ENCODE results near the gene TRIB2. TPM values are rescaled to one million over a fixed set of nuclear protein-coding genes. Genes with fewer than 3 reads are reported as not detected.
A peak's percentile ranks its signal among the peaks of the same experiment; 100 is the strongest.

TRIB2 gene
- total RNA-seq, 1 donor from 2014 or later, result 4.0 TPM

- Mint-ChIP-seq H3K27ac (no peak overlapping the region), H3K4me3 (peak overlapping the region; percentile 90), H3K9me3 (no peaks in the 10 kb centered on the region), H3K4me1 (peaks cover 66% of the 10 kb centered on the region), H3K27me3 (peaks cover 5% of the 10 kb centered on the region), H3K36me3 (ENCODE audit: low read depth) (peaks cover 25% of the 10 kb centered on the region)
- intact Hi-C loops (cut with micrococcal nuclease), result loop anchor here (1.0 to 10.0 kb wide), 6 partner anchors 9 to 1025 kb away; no protein-coding TSS in a partner anchor
- no peak for DNase-seq
Measured at GRCh38 chr2:12719400-12720277, 2.9 kb downstream of the TRIB2 start.

GRCh38 chr2:12720278-12720620 is 3.5 kb downstream of the TRIB2 start:
- H3K27me3 Mint-ChIP-seq, result peaks cover 5% of the 10 kb centered on the region
- no peak for DNase-seq
- H3K4me3 Mint-ChIP-seq, result peak overlapping the region; percentile 90
- H3K36me3 Mint-ChIP-seq (ENCODE audit: low read depth), result peaks cover 31% of the 10 kb centered on the region
- intact Hi-C loops (cut with micrococcal nuclease), result loop anchor here (1.0 kb wide), 1 partner anchor 8 kb away; no protein-coding TSS in a partner anchor
- H3K4me1 Mint-ChIP-seq, result peaks cover 66% of the 10 kb centered on the region
- H3K9me3 Mint-ChIP-seq, result no peaks in the 10 kb centered on the region
- H3K27ac Mint-ChIP-seq, result no peak overlapping the region

- peaks cover 5% of the 10 kb centered on the region for H3K27me3 Mint-ChIP-seq
- H3K4me3 Mint-ChIP-seq, result peak overlapping the region; percentile 90
- H3K9me3 Mint-ChIP-seq, result no peaks in the 10 kb centered on the region
- peaks cover 66% of the 10 kb centered on the region for H3K4me1 Mint-ChIP-seq
- no peak overlapping the region for H3K27ac Mint-ChIP-seq
- H3K36me3 Mint-ChIP-seq (ENCODE audit: low read depth), result peaks cover 38% of the 10 kb centered on the region
- no peak for DNase-seq
- intact Hi-C loops (cut with micrococcal nuclease), result loop anchor here (1.0 kb wide), 1 partner anchor 7 kb away; no protein-coding TSS in a partner anchor
Measured at GRCh38 chr2:12720754-12721378, 4.1 kb downstream of the TRIB2 start.

DNA sequence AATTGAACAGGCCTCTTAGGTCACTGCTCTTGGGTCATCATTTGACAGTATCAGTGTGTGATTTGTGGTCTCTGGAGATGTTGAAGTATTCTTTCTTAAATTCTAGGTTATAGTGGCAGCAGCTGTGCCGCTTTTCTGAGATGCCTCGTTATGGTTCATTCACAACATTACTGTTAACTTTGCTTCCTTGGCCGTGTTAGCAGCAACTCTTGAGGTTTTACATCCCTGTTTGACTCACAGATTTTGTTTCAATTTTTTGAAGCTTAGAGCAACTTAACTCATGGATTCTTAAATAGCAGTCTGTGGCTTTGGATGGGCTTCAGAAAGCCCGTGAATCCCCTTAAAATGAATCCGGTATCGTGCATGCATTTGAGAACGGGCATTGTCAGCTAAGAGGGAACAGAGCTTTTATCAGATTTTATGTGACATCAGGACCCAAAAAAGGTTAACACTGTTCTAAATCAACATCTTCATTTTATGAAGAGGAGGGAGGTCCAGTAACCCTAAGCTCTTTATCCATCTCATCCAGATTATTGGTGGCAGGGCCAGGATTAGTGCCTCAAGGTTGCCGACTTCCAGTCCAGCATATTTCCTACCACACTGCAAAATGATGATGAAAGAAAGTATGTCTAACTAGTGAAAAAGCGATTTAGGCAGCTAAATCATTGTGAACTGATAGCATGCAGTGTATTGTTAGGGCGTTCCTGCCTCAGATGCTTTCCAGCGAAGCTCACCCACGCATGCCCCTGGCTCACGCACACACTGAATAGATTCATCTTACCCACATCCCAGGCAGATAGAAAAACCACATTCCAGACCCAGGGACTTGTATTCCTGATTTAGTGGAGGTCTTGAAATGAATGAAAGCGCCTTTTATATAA is 5.1 kb downstream of the TRIB2 start:
- H3K36me3 Mint-ChIP-seq (ENCODE audit: low read depth), result peaks cover 46% of the 10 kb centered on the region
- no peak for DNase-seq

GRCh38 chr2:12722447-12723316 is 5.9 kb downstream of the TRIB2 start:
- H3K9me3 Mint-ChIP-seq, result no peaks in the 10 kb centered on the region
- intact Hi-C loops (cut with micrococcal nuclease), result no loop called here
- H3K36me3 Mint-ChIP-seq (ENCODE audit: low read depth), result peaks cover 53% of the 10 kb centered on the region
- no peak for DNase-seq
- H3K4me3 Mint-ChIP-seq, result no peak overlapping the region
- H3K27me3 Mint-ChIP-seq, result peaks cover 5% of the 10 kb centered on the region
- H3K27ac Mint-ChIP-seq, result no peak overlapping the region
- peaks cover 80% of the 10 kb centered on the region for H3K4me1 Mint-ChIP-seq

More for the DNA sequence above, 5.1 kb downstream of the TRIB2 start:
- intact Hi-C loops (cut with micrococcal nuclease), result no loop called here
- Mint-ChIP-seq H3K4me3 (peak overlapping the region; percentile 90), H3K27ac (no peak overlapping the region), H3K27me3 (peaks cover 5% of the 10 kb centered on the region), H3K4me1 (peaks cover 71% of the 10 kb centered on the region), H3K9me3 (no peaks in the 10 kb centered on the region)

- no peak for DNase-seq
- intact Hi-C loops (cut with micrococcal nuclease), result no loop called here
- Mint-ChIP-seq H3K4me3 (no peak overlapping the region), H3K9me3 (no peaks in the 10 kb centered on the region), H3K4me1 (peaks cover 86% of the 10 kb centered on the region), H3K36me3 (ENCODE audit: low read depth) (peaks cover 61% of the 10 kb centered on the region), H3K27ac (no peak overlapping the region), H3K27me3 (peaks cover 2% of the 10 kb centered on the region)
Measured at GRCh38 chr2:12723736-12724463, 7.2 kb downstream of the TRIB2 start.

DNA sequence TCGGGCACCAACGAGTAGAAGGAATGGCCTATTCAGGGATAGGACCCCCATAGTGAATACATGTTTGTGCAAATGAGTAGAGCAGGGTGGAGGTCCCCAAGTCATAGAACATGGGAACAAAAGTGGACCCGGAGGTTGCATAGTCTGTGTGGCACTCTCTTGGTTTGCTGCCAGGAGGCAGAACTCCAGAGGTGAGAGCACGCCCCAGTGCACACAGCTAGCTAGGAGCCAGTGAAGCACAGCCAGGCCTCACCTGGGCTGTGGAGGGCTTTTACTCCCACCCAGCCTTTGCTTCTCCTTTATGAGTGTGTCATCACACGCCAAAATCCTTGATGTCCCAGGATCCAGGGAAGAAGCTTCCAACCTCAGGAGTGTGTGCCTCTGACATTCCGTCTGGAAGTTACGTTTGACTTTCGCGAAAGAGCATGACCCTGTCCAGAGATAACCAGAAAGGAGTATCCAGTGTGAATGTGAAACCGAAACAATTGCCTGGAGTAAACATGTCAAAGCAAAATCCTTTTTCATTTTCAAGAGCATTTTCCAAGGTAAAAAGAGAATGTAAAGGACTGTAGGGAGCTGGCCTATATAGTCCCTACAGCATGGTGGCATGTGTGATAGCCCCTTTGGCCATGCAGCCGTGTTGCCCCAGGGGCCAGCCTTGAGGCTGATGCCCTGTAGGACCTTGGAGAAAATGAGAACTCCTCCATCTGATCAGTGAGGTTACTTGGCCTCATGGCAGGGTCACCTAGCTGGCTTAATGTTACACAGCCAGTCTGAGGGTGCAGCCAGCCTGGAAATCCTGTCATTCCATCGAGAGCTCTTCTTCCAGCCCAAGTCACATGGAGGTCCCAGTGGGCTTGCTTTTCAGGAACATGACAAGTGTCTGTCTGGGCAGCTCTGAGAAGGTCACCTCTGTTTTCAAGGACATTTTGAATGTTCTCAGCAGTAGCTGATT is 8.8 kb downstream of the TRIB2 start:
- DNase-seq, result no peak
- Mint-ChIP-seq H3K36me3 (ENCODE audit: low read depth) (peaks cover 73% of the 10 kb centered on the region), H3K27me3 (no peaks in the 10 kb centered on the region), H3K27ac (no peak overlapping the region), H3K4me3 (peak overlapping the region; percentile 18), H3K9me3 (no peaks in the 10 kb centered on the region), H3K4me1 (peaks cover 77% of the 10 kb centered on the region)
- intact Hi-C loops (cut with micrococcal nuclease), result no loop called here

- no peak for DNase-seq
- H3K27ac Mint-ChIP-seq, result no peak overlapping the region
Measured at GRCh38 chr2:12726271-12726670, 9.5 kb downstream of the TRIB2 start.

DNA sequence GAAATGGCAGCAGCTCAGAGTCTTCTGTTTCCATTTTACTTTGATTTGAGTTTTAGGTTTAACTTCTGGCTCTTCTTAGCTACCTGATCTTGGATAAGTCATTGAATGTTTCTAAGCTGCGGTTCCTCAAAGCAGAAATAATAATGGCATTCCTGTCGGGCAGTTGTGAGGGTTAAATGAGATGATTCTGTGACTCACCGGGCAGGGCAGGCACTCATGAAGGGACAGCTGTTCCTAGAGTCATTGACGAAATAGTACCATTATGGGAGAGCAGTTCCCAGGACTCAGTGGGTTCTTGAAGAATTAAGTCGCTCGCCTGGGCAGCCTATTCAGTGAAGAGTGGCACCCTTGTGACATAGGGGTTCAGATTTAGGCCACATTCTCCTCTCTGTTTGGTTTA is 10.3 kb downstream of the TRIB2 start:
- Mint-ChIP-seq H3K27me3 (no peaks in the 10 kb centered on the region), H3K27ac (no peak overlapping the region), H3K4me1 (peaks cover 68% of the 10 kb centered on the region), H3K36me3 (ENCODE audit: low read depth) (peaks cover 84% of the 10 kb centered on the region), H3K4me3 (peak overlapping the region; percentile 24), H3K9me3 (no peaks in the 10 kb centered on the region)
- intact Hi-C loops (cut with micrococcal nuclease), result no loop called here
- DNase-seq, result no peak

More at GRCh38 chr2:12726271-12726670, 9.5 kb downstream of the TRIB2 start:
- no peak overlapping the region for H3K4me3 Mint-ChIP-seq
- H3K36me3 Mint-ChIP-seq (ENCODE audit: low read depth), result peaks cover 80% of the 10 kb centered on the region
- H3K4me1 Mint-ChIP-seq, result peaks cover 70% of the 10 kb centered on the region
- intact Hi-C loops (cut with micrococcal nuclease), result no loop called here
- no peaks in the 10 kb centered on the region for H3K9me3 Mint-ChIP-seq
- no peaks in the 10 kb centered on the region for H3K27me3 Mint-ChIP-seq

DNA sequence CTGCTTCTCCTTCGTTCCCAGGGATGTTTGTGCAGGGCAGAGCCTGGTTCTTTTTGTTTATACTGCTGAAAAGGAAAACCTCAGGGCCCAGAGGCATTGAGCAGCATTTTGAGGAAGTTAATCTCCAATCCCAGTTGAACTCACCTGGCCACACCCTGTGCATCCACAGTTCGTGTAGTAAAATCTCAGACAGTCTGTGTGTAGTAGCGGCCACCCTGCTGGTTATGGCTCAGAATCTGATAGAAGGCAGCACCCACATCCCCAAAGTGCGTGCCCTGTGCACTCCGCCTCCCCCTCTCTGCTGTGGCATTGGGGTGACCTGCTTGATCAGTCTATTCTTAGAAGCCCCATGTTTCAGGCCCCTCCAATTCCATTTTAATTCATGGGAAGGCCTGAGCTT is 10.9 kb downstream of the TRIB2 start:
- Mint-ChIP-seq H3K27ac (peak overlapping the region; percentile 67), H3K4me3 (peak overlapping the region; percentile 67), H3K9me3 (no peaks in the 10 kb centered on the region), H3K4me1 (peaks cover 66% of the 10 kb centered on the region), H3K36me3 (ENCODE audit: low read depth) (peaks cover 81% of the 10 kb centered on the region), H3K27me3 (no peaks in the 10 kb centered on the region)
- intact Hi-C loops (cut with micrococcal nuclease), result loop anchor here (1.0 kb wide), 1 partner anchor 7 kb away; no protein-coding TSS in a partner anchor
- DNase-seq, result no peak

DNA sequence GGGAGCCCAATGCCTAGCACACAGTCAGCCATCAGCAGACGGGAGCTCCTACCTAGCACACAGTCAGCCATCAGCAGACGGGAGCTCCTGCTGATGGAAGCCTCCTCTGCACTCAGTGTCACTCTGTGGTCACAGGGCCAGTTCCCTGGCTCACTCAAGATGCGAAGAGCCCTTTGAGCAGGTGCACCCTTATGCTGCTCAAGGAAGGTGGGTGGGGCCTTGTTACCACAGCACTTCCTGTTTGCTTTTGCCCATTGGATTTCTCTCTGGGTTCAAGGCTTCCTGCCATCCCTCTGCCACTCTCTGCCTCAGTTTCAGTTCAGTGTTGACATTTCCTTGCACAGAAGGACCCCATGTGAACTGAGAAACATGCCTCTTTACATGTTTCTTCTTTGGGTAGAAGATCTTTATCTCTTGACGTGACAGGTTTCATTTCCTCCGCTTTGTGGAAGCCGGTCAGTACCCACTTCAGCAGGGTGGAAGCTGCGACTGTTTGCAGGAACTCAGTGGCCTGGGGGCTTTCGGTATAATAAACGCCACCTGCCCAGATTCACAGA is 11.6 kb downstream of the TRIB2 start:
- Mint-ChIP-seq H3K9me3 (no peaks in the 10 kb centered on the region), H3K27me3 (no peaks in the 10 kb centered on the region), H3K27ac (peak overlapping the region; percentile 67), H3K36me3 (ENCODE audit: low read depth) (peaks cover 78% of the 10 kb centered on the region), H3K4me3 (peak overlapping the region; percentile 67), H3K4me1 (peaks cover 63% of the 10 kb centered on the region)
- DNase-seq, result peak; percentile 89
- intact Hi-C loops (cut with micrococcal nuclease), result loop anchor here (1.0 kb wide), 1 partner anchor 8 kb away; no protein-coding TSS in a partner anchor

Measured in activated CD4-positive, alpha-beta T cell treated with anti-CD3 and anti-CD28 coated beads, Interleukin-2, amount 10 ng/mL, durations not matched to agents 24 days and 14 days (primary cell).